Stomach smooth muscle (tissue), 2 donors: ENCODE measurements around the gene GPALPP1.

Experiments used
- H3K27ac ChIP-seq: one replicate; pipeline ENCODE4 v1.7.0; 2013; ENCODE audit warnings: mild to moderate bottlenecking, low read length, inconsistent platforms
- H3K27me3 ChIP-seq, 2 donors: one replicate each; pipeline ENCODE4 v1.7.0; 2013; ENCODE audit warnings: low read length in 2 of 2; ENCODE audit not compliant: insufficient read depth in 2 of 2, control insufficient read depth in 1 of 2
- H3K36me3 ChIP-seq, 2 donors: one replicate each; pipeline ENCODE4 v1.7.0; 2013; ENCODE audit warnings: low read length in 2 of 2; ENCODE audit not compliant: control insufficient read depth in 2 of 2, insufficient read depth in 2 of 2
- H3K4me1 ChIP-seq: one replicate; pipeline ENCODE4 v1.7.0; 2013; ENCODE audit warnings: low read length; ENCODE audit not compliant: control insufficient read depth, insufficient read depth
- H3K4me3 ChIP-seq, 2 donors: one replicate each; pipeline ENCODE4 v1.7.0; 2013; ENCODE audit warnings: low read length in 2 of 2
- H3K9ac ChIP-seq, 2 donors: one replicate each; pipeline ENCODE4 v1.7.0; 2013; ENCODE audit warnings: low read length in 2 of 2, mild to moderate bottlenecking in 1 of 2
- H3K9me3 ChIP-seq, 2 donors: one replicate each; pipeline ENCODE4 v1.7.0; 2013; ENCODE audit warnings: low read length in 2 of 2; ENCODE audit not compliant: control insufficient read depth in 2 of 2
- donor health status: healthy.
- donor health status: Pancreatic carcinoma.

GPALPP1 gene

GRCh38 chr13:44969551-44970484 is 19.5 kb upstream of the GPALPP1 start:
- H3K9ac ChIP-seq: no peak overlapping the region
- peaks cover 2% of the 10 kb centered on the region for H3K4me1 ChIP-seq
- peaks cover 4 to 8% of the 10 kb centered on the region in 2 donors for H3K36me3 ChIP-seq
- H3K4me3 ChIP-seq: no peak overlapping the region
- H3K27ac ChIP-seq: no peak overlapping the region
- no peaks in the 10 kb centered on the region for H3K27me3 ChIP-seq
- H3K9me3 ChIP-seq: no peaks in the 10 kb centered on the region

- no peak overlapping the region for H3K4me3 ChIP-seq
- no peaks in the 10 kb centered on the region for H3K27me3 ChIP-seq
- H3K9ac ChIP-seq: no peak overlapping the region
- H3K4me1 ChIP-seq: peaks cover 2% of the 10 kb centered on the region
- no peaks in the 10 kb centered on the region for H3K9me3 ChIP-seq
- H3K36me3 ChIP-seq: peaks cover 7% of the 10 kb centered on the region in 2 donors
- H3K27ac ChIP-seq: no peak overlapping the region
Measured at GRCh38 chr13:44971656-44972595, 17.4 kb upstream of the GPALPP1 start.

GRCh38 chr13:44972956-44973581 is 16.3 kb upstream of the GPALPP1 start:
- Histone ChIP-seq H3K27ac (no peak overlapping the region), H3K27me3 (no peaks in the 10 kb centered on the region), H3K36me3 (peaks cover 8 to 17% of the 10 kb centered on the region in 2 donors), H3K4me3 (no peak overlapping the region), H3K9ac (no peak overlapping the region), H3K4me1 (peaks cover under 1% of the 10 kb centered on the region), H3K9me3 (no peaks in the 10 kb centered on the region)

- no peak overlapping the region for H3K4me3 ChIP-seq
- H3K36me3 ChIP-seq: peaks cover 19 to 27% of the 10 kb centered on the region in 2 donors
- H3K27me3 ChIP-seq: no peaks in the 10 kb centered on the region
- no peak overlapping the region for H3K27ac ChIP-seq
- H3K9ac ChIP-seq: no peak overlapping the region
- H3K4me1 ChIP-seq: no peaks in the 10 kb centered on the region
- H3K9me3 ChIP-seq: no peaks in the 10 kb centered on the region
Measured at GRCh38 chr13:44974056-44974793, 15.1 kb upstream of the GPALPP1 start.

GRCh38 chr13:44976196-44976595 is 13.1 kb upstream of the GPALPP1 start:
- Histone ChIP-seq H3K36me3 (peaks cover 23 to 38% of the 10 kb centered on the region in 2 donors), H3K4me3 (no peak overlapping the region), H3K27ac (no peak overlapping the region), H3K9ac (no peak overlapping the region), H3K27me3 (no peaks in the 10 kb centered on the region), H3K4me1 (no peaks in the 10 kb centered on the region), H3K9me3 (no peaks in the 10 kb centered on the region)

- H3K4me3 ChIP-seq: no peak overlapping the region
- H3K27ac ChIP-seq: no peak overlapping the region
- peaks cover 23 to 34% of the 10 kb centered on the region in 2 donors for H3K36me3 ChIP-seq
- no peaks in the 10 kb centered on the region for H3K4me1 ChIP-seq
- no peaks in the 10 kb centered on the region for H3K9me3 ChIP-seq
- H3K9ac ChIP-seq: no peak overlapping the region
- H3K27me3 ChIP-seq: no peaks in the 10 kb centered on the region
Measured at GRCh38 chr13:44976949-44977583, 12.3 kb upstream of the GPALPP1 start.

- Histone ChIP-seq H3K9ac (no peak overlapping the region), H3K9me3 (no peaks in the 10 kb centered on the region), H3K4me3 (no peak overlapping the region), H3K4me1 (no peaks in the 10 kb centered on the region), H3K27me3 (no peaks in the 10 kb centered on the region), H3K27ac (no peak overlapping the region), H3K36me3 (peaks cover 23 to 34% of the 10 kb centered on the region in 2 donors)
Measured at GRCh38 chr13:44978328-44978727, 11.0 kb upstream of the GPALPP1 start.

GRCh38 chr13:44989941-44990340 is 603 bp downstream of the GPALPP1 start:
- H3K4me3 ChIP-seq: peak overlapping the region; percentile 85 to 98
- no peaks in the 10 kb centered on the region for H3K9me3 ChIP-seq
- peak overlapping the region; percentile 85 for H3K27ac ChIP-seq
- peak overlapping the region; percentile 96 for H3K9ac ChIP-seq
- H3K4me1 ChIP-seq: peaks cover 24% of the 10 kb centered on the region
- H3K27me3 ChIP-seq: no peaks in the 10 kb centered on the region
- H3K36me3 ChIP-seq: peaks cover 1 to 4% of the 10 kb centered on the region in 2 donors

- H3K27me3 ChIP-seq: no peaks in the 10 kb centered on the region
- H3K4me3 ChIP-seq: no peak overlapping the region
- no peak overlapping the region for H3K9ac ChIP-seq
- H3K9me3 ChIP-seq: no peaks in the 10 kb centered on the region
- no peak overlapping the region for H3K27ac ChIP-seq
- no peaks in the 10 kb centered on the region for H3K4me1 ChIP-seq
- H3K36me3 ChIP-seq: peaks cover 9 to 10% of the 10 kb centered on the region in 2 donors
Measured at GRCh38 chr13:45003417-45003816, 14.1 kb downstream of the GPALPP1 start.
